Fibroblast of lung (primary cell): Measurements from ENCODE around the gene DDX25. TPM values are rescaled to one million over a fixed set of nuclear protein-coding genes. Genes with fewer than 3 reads are reported as not detected.

ENCODE experiments used
- DNase-seq, 2 donors: peaks; one replicate each; pipeline versions ENCODE4 v3.0.0 to v3.0.0-alpha.2; 2010; ENCODE audit warnings: low read depth in 2 of 2
- H2AFZ ChIP-seq: 2 replicates; pipeline ENCODE4 v1.5.1; 2012; ENCODE audit warnings: low read length, control low read depth, inconsistent platforms
- H3K27ac ChIP-seq: 2 replicates; pipeline ENCODE4 v1.5.1; 2011; ENCODE audit warnings: low read length, control low read depth; ENCODE audit not compliant: insufficient read depth
- H3K27me3 ChIP-seq: 2 replicates; pipeline ENCODE4 v1.5.1; 2011; ENCODE audit warnings: mild to moderate bottlenecking, low read length; ENCODE audit not compliant: control insufficient read depth, insufficient read depth
- H3K36me3 ChIP-seq: 2 replicates; pipeline ENCODE4 v1.5.1; 2011; ENCODE audit warnings: low read length; ENCODE audit not compliant: control insufficient read depth, insufficient read depth
- H3K4me1 ChIP-seq: 2 replicates; pipeline ENCODE4 v1.5.1; 2011; ENCODE audit warnings: low read length; ENCODE audit not compliant: control insufficient read depth, insufficient read depth; ENCODE audit errors: extremely low read depth
- H3K4me2 ChIP-seq: 2 replicates; pipeline ENCODE4 v1.5.1; 2011; ENCODE audit warnings: low read length, control low read depth; ENCODE audit not compliant: insufficient read depth; ENCODE audit errors: extremely low read depth
- H3K4me3 ChIP-seq, 4 experiments: fragments of 200-600 bp in 1 of 4; sonication (generic) in 1 of 4; replicated peaks in 1 of 4; 2 replicates each; pipeline ENCODE4 v1.5.1; 2011 to 2016; ENCODE audit warnings: low read length in 4 of 4, low read depth in 3 of 4, mild to moderate bottlenecking in 3 of 4, control low read depth in 2 of 4, inconsistent platforms in 1 of 4, mixed read lengths in 1 of 4; ENCODE audit not compliant: insufficient read depth in 1 of 4; ENCODE audit errors: control extremely low read depth in 1 of 4
- H3K79me2 ChIP-seq: 2 replicates; pipeline ENCODE4 v1.5.1; 2012; ENCODE audit warnings: mild to moderate bottlenecking, low read length, inconsistent platforms; ENCODE audit not compliant: control insufficient read depth, insufficient read depth
- H3K9ac ChIP-seq: 2 replicates; pipeline ENCODE4 v1.5.1; 2011; ENCODE audit warnings: mild to moderate bottlenecking, low read length, control low read depth; ENCODE audit not compliant: insufficient read depth
- H3K9me3 ChIP-seq: 2 replicates; pipeline ENCODE4 v1.5.1; 2012; ENCODE audit warnings: low read depth, low read length; ENCODE audit not compliant: control insufficient read depth, insufficient read depth
- H4K20me1 ChIP-seq: 2 replicates; pipeline ENCODE4 v1.5.1; 2011; ENCODE audit warnings: low read length; ENCODE audit not compliant: control insufficient read depth, insufficient read depth; ENCODE audit errors: extremely low read depth
- CTCF ChIP-seq, 2 donors: IDR thresholded peaks in 1 of 2; conservative IDR thresholded peaks in 1 of 2; 1 replicate in 1 of 2; 2 replicates in 1 of 2; pipeline ENCODE4 v1.5.1; 2011 to 2012; ENCODE audit warnings: low read length in 2 of 2, control low read depth in 1 of 2, inconsistent platforms in 1 of 2, low read depth in 1 of 2, mild to moderate bottlenecking in 1 of 2
- EZH2 ChIP-seq: IDR thresholded peaks from 2 replicates; pipeline ENCODE4 v1.5.1; 2012; ENCODE audit warnings: low read length, control low read depth, mild to moderate bottlenecking; ENCODE audit errors: missing control alignments
- polyA plus RNA-seq, 2 donors: library from polyadenylated mRNA; depleted of rRNA in 1 of 2; stranded (reverse) in 1 of 2; unstranded in 1 of 2; fragments of >200 nt; gene quantifications; 2 replicates each; pipeline ENCODE4 v1.2.1, GENCODE V29; 2011 to 2012; ENCODE audit warnings: missing spikeins in 1 of 2
- total RNA-seq: library from RNA; depleted of rRNA; stranded (reverse); fragments of >200 nt; gene quantifications from 2 replicates; pipeline ENCODE4 v1.2.1, GENCODE V29; 2014

The DDX25 gene
- total and polyA plus RNA-seq, 2 donors (not counting 1 experiment from before 2014, with no cell fraction given): not detected

DNA sequence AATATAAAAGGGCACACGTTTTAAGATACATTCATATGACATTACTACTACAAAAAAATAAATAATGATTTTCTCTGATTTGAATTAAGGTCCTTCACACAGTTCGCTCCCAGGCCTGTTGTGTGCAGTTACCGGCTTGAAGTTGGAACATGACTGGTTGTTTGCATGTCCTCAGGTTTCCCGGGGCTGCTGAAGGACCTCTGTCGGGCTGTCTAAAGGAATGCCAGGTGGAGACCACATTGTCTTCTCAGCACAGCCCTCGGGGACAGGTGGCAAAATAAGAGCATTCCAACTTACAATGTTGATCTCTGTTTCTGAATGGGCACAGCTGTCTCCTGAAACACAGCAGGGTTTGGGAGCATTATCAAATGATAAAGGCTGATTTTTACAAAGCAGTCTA lies 56.5 kb downstream of the DDX25 start:
- no peaks in the 10 kb centered on the region for H3K9me3 ChIP-seq
- TF ChIP-seq CTCF (conservative IDR thresholded peaks at IDR 0.05 in 1 of 2, IDR thresholded peaks at IDR 0.05 in 1 of 2; ENCODE audit: low read depth in 1 of 2, low read length in 2 of 2) (no peak), EZH2 (no peak)
- H3K79me2 ChIP-seq: no peaks in the 10 kb centered on the region
- no peak overlapping the region for H3K4me2 ChIP-seq
- H3K36me3 ChIP-seq: no peaks in the 10 kb centered on the region
- H3K27ac ChIP-seq: no peak overlapping the region
- no peaks in the 10 kb centered on the region for H3K4me1 ChIP-seq
- no peaks in the 10 kb centered on the region for H3K27me3 ChIP-seq
- H4K20me1 ChIP-seq: no peaks in the 10 kb centered on the region
- H3K9ac ChIP-seq: no peak overlapping the region
- no peak for DNase-seq
- H2AFZ ChIP-seq: no peak overlapping the region
- H3K4me3 ChIP-seq: no peak overlapping the region

- no peaks in the 10 kb centered on the region for H3K27me3 ChIP-seq
- no peaks in the 10 kb centered on the region for H3K4me1 ChIP-seq
- no peak overlapping the region for H3K4me3 ChIP-seq
- no peak overlapping the region for H3K4me2 ChIP-seq
- TF ChIP-seq CTCF (conservative IDR thresholded peaks at IDR 0.05 in 1 of 2, IDR thresholded peaks at IDR 0.05 in 1 of 2; ENCODE audit: low read depth in 1 of 2, low read length in 2 of 2): no peak
- no peak for TF ChIP-seq EZH2
- H3K9ac ChIP-seq: no peak overlapping the region
- H4K20me1 ChIP-seq: no peaks in the 10 kb centered on the region
- no peaks in the 10 kb centered on the region for H3K79me2 ChIP-seq
- H3K36me3 ChIP-seq: no peaks in the 10 kb centered on the region
- no peak overlapping the region for H3K27ac ChIP-seq
- DNase-seq: no peak
- no peaks in the 10 kb centered on the region for H3K9me3 ChIP-seq
- H2AFZ ChIP-seq: no peak overlapping the region
Observed at GRCh38 chr11:125967515-125967914, 63.2 kb downstream of the DDX25 start.

GRCh38 chr11:125968354-125968753 lies 64.0 kb downstream of the DDX25 start:
- no peaks in the 10 kb centered on the region for H3K4me1 ChIP-seq
- TF ChIP-seq EZH2 (no peak), CTCF (conservative IDR thresholded peaks at IDR 0.05 in 1 of 2, IDR thresholded peaks at IDR 0.05 in 1 of 2; ENCODE audit: low read depth in 1 of 2, low read length in 2 of 2) (no peak)
- no peaks in the 10 kb centered on the region for H3K27me3 ChIP-seq
- H3K9ac ChIP-seq: no peak overlapping the region
- H3K4me2 ChIP-seq: no peak overlapping the region
- no peak overlapping the region for H3K4me3 ChIP-seq
- H3K27ac ChIP-seq: no peak overlapping the region
- DNase-seq: peak in 1 of 2 donors; percentile 26
- H3K79me2 ChIP-seq: no peaks in the 10 kb centered on the region
- H2AFZ ChIP-seq: no peak overlapping the region
- no peaks in the 10 kb centered on the region for H3K36me3 ChIP-seq
- H3K9me3 ChIP-seq: no peaks in the 10 kb centered on the region
- no peaks in the 10 kb centered on the region for H4K20me1 ChIP-seq
